Right lobe of liver (tissue), 6 donors: ENCODE measurements around the gene PLEKHS1. TPM values are rescaled to one million over a fixed set of nuclear protein-coding genes. Genes with fewer than 3 reads are reported as not detected.
"Not testable (repeated sequence)": the region's sequence is repeated elsewhere in the genome, so short reads cannot be mapped to it uniquely, and the experiment has no call there.

Experiments
- ATAC-seq, 4 donors: fragments of 200-7000 bp; cut with Tn5 transposase; one replicate each; pipeline ENCODE4 v1.9.1; 2020; ENCODE audit warnings: mild to moderate bottlenecking in 4 of 4, moderate library complexity in 4 of 4
- DNase-seq, 3 donors: peaks; one replicate each; pipeline ENCODE4 v3.0.0-alpha.2; 2020
- H3K27ac ChIP-seq, 3 donors: fragments of 200-600 bp; one replicate each; pipeline ENCODE4 v1.8.0; 2022
- H3K27me3 ChIP-seq, 2 donors: fragments of 200-600 bp; one replicate each; pipeline ENCODE4 v1.8.0; 2022
- H3K36me3 ChIP-seq, 4 donors: fragments of 200-600 bp; sonication (generic) in 1 of 4; one replicate each; pipeline versions ENCODE4 v1.5.1 to v1.8.0; 2017 to 2022; ENCODE audit warnings: control low read depth in 1 of 4
- H3K4me1 ChIP-seq, 4 donors: fragments of 200-600 bp; sonication (generic) in 1 of 4; one replicate each; pipeline versions ENCODE4 v1.5.1 to v1.8.0; 2017 to 2022; ENCODE audit warnings: control low read depth in 1 of 4
- H3K4me3 ChIP-seq, 3 donors: fragments of 200-600 bp; one replicate each; pipeline ENCODE4 v1.8.0; 2022
- H3K9me3 ChIP-seq, 4 donors: fragments of 200-600 bp; sonication (generic) in 1 of 4; one replicate each; pipeline versions ENCODE4 v1.5.1 to v1.8.0; 2017 to 2022; ENCODE audit warnings: control low read depth in 1 of 4
- POLR2A ChIP-seq: fragments of 450-650 bp; IDR thresholded peaks from one replicate; pipeline ENCODE4 v1.6.1; 2017; ENCODE audit warnings: antibody characterized with exemption, mild to moderate bottlenecking
- whole genome bisulfite sequencing: methylation state at CpG from one replicate; pipeline ENCODE4 v1.1.6; 2018; ENCODE audit warnings: low coverage, low lambda C conversion rate; ENCODE audit not compliant: insufficient coverage; ENCODE audit errors: missing lambda C conversion rate; 5-methylcytosine and 5-hydroxymethylcytosine counted together
- intact Hi-C, 2 donors: fragments of 100-400 bp; cut with DNase I; formaldehyde crosslinking; loops; one replicate each; pipeline versions ENCODE4 v1.11.2 to v1.14.1; 2022
- total RNA-seq, 6 experiments: library from RNA; depleted of rRNA in 2 of 6; stranded (reverse); fragments of >200 nt in 2 of 6; fragmentation: NEBNext Ultra II Directional in 3 of 6; extraction: Animal tissue kit (Norgen Biotek cat#: 25700) in 3 of 6; gene quantifications; one replicate each; pipeline versions ENCODE4 v1.1.0 to v1.2.4, GENCODE V29; 2016 to 2023
- TF ChIP-seq, protein P1 (sequence below), 4 donors: fragments of 200-600 bp in 3 of 4; fragments of 450-650 bp in 1 of 4; IDR thresholded peaks; one replicate each; pipeline versions ENCODE4 v1.5.1 to v1.8.0; 2016 to 2022; ENCODE audit warnings: antibody characterized with exemption in 4 of 4, mild to moderate bottlenecking in 2 of 4
- donor health status: DM: no; HTN: yes; CAD: no.
- donor health status: DM: no; HTN: no; CAD: no.
- donor health status: DM: no; HTN: no; CAD: no.
- donor health status: DM: no; HTN: yes; CAD: no.
- donor health status: DM: no; HTN: yes; CAD: no.

PLEKHS1 gene
- total RNA-seq, 6 experiments from 2014 or later = not detected

DNA sequence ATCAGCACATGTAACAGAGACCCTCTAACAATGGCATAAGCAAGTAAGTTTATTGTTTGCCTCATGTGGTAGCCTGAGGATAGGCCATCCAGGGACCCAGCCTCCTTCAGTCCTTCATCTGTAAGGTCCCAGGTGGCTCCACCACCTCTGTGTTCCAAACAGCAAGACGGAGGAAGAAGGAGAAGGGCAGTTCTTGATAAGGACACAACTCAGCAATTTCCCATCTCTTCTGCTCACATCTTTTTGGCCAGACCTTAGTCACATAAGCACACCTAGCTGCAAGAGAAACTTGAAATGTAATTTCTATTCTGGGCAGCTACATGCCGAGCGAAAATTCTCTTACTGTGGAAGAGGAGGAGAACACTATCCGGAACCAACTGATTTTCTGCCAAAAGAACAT, 68.5 kb downstream of the PLEKHS1 start:
- Histone ChIP-seq H3K4me3 (no peak overlapping the region), H3K27ac (no peak overlapping the region), H3K9me3 (no peaks in the 10 kb centered on the region), H3K4me1 (no peaks in the 10 kb centered on the region), H3K36me3 (no peaks in the 10 kb centered on the region), H3K27me3 (no peaks in the 10 kb centered on the region)
- intact Hi-C loops = no loop called here
- DNase-seq (no peak), ATAC-seq (no peak)
- no peak for TF ChIP-seq POLR2A
- TF ChIP-seq, protein P1, sequence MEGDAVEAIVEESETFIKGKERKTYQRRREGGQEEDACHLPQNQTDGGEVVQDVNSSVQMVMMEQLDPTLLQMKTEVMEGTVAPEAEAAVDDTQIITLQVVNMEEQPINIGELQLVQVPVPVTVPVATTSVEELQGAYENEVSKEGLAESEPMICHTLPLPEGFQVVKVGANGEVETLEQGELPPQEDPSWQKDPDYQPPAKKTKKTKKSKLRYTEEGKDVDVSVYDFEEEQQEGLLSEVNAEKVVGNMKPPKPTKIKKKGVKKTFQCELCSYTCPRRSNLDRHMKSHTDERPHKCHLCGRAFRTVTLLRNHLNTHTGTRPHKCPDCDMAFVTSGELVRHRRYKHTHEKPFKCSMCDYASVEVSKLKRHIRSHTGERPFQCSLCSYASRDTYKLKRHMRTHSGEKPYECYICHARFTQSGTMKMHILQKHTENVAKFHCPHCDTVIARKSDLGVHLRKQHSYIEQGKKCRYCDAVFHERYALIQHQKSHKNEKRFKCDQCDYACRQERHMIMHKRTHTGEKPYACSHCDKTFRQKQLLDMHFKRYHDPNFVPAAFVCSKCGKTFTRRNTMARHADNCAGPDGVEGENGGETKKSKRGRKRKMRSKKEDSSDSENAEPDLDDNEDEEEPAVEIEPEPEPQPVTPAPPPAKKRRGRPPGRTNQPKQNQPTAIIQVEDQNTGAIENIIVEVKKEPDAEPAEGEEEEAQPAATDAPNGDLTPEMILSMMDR (IDR thresholded peaks at IDR 0.05) = no peak
- WGBS = 76% methylated on average over 3 of the region's 4 CpGs

DNA sequence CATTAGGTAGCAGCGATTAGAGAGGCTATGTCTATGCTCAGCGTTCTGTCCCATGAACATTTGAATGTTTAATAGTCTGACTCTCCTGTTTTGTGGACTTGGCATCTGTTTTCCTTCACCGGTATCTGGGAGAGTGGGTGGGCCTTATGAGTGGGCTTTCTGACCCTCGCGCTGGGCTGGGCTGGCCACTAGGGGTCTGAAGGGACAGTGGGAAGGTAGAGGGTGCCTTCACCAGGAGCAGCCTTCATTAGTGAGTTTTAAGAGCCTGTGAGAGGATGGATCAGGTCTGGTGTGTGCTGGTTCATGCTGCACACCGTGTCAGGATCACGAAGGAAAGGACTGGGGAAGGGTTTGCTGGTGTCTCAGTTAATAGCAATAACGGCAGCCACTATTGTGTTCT, 69.0 kb downstream of the PLEKHS1 start:
- H3K36me3 ChIP-seq = no peaks in the 10 kb centered on the region
- H3K27me3 ChIP-seq = no peaks in the 10 kb centered on the region
- TF ChIP-seq POLR2A = no peak
- TF ChIP-seq, protein P1 (IDR thresholded peaks at IDR 0.05) = no peak
- no peak overlapping the region for H3K4me3 ChIP-seq
- no peak overlapping the region for H3K27ac ChIP-seq
- no peaks in the 10 kb centered on the region for H3K9me3 ChIP-seq
- intact Hi-C loops = no loop called here
- ATAC-seq (no peak), DNase-seq (no peak)
- no peaks in the 10 kb centered on the region for H3K4me1 ChIP-seq
- WGBS = 64% methylated on average over 5 of the region's 8 CpGs

DNA sequence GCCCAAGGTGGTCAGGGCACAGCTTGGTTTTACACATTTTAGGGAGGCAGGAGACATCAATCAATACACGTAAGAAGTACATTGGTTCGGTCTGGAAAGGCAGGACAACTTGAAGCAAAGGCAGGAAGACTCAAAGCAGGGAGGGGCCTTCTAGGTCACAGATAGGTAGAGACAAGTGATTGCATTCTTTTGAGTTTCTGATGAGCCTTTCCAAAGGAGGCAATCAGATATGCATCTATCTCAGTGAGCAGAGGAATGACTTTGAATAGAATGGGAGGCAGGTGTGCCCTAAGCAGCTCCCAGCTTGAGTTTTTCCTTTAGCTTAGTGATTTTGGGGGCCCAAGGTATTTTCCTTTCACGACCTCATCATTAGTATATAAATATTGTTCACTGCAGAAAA, 69.8 kb downstream of the PLEKHS1 start:
- ATAC-seq, intact Hi-C loops, H3K4me1 ChIP-seq, DNase-seq, H3K9me3 ChIP-seq, H3K4me3 ChIP-seq, H3K27me3 ChIP-seq, H3K36me3 ChIP-seq, H3K27ac ChIP-seq: not testable (repeated sequence)
- WGBS = 68% methylated on average over 3 of the region's 3 CpGs

DNA sequence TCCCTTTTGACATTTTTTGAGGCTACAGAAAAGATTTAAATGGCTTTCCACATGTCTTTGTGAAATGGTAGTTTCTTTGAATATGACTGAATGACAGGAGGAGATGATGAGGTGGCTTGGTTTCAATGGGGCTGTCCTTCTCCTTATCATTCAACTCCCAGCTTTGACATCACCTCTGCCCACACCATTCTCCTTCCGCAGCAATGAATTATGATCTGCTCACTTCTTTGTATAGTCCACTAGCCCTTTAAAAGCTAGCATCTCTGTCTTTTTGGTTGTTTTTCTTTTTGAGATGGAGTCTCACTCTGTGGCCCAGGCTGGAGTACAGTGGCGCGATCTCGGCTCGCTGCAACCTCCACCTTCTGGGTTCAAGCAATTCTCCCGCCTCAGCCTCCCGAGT, 70.7 kb downstream of the PLEKHS1 start:
- DNase-seq (no peak), ATAC-seq (no peak)
- Histone ChIP-seq H3K36me3 (no peaks in the 10 kb centered on the region), H3K4me1 (no peaks in the 10 kb centered on the region), H3K9me3 (no peaks in the 10 kb centered on the region), H3K27me3 (no peaks in the 10 kb centered on the region), H3K4me3 (no peak overlapping the region), H3K27ac (no peak overlapping the region)
- 94% methylated on average over 7 of the region's 7 CpGs for WGBS
- TF ChIP-seq POLR2A = no peak
- TF ChIP-seq, protein P1 (IDR thresholded peaks at IDR 0.05) = no peak
- intact Hi-C loops = no loop called here

DNA sequence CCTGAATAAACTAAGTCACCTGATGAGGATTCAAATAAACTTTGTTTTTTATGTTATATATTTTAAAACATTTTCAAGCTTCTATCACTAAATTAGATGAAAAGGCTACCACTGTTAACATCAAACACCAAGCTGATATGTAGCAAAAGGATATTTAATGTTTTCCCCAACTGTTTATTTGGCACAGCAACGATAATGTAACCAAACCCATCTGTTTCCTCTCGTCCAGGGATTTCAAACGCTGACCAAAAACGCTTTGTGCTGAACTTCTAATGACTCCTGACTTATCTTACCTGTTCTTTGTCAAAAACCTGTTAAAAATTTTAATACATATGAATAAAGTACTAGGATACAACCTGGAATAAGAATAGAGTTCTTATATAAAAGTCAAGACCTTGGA, 71.9 kb downstream of the PLEKHS1 start:
- Histone ChIP-seq H3K36me3 (no peaks in the 10 kb centered on the region), H3K27me3 (no peaks in the 10 kb centered on the region), H3K27ac (no peak overlapping the region), H3K4me3 (no peak overlapping the region), H3K9me3 (no peaks in the 10 kb centered on the region), H3K4me1 (no peaks in the 10 kb centered on the region)
- intact Hi-C loops = no loop called here
- no peak for TF ChIP-seq POLR2A
- TF ChIP-seq, protein P1 (IDR thresholded peaks at IDR 0.05) = no peak
- WGBS = 66% methylated on average over 4 of the region's 4 CpGs
- no peak for DNase-seq
- no peak for ATAC-seq
